Measurements from ENCODE around the gene ASXL3. TPM values are rescaled to one million over a fixed set of nuclear protein-coding genes. Genes with fewer than 3 reads are reported as not detected.
A peak's percentile ranks its signal among the peaks of the same experiment; 100 is the strongest.

The ASXL3 gene
- total RNA-seq, 1 donor from 2014 or later, result not detected

- no peak for DNase-seq
These were observed 151.5 kb downstream of the ASXL3 start for GRCh38 chr18:33729556-33729955.

GRCh38 chr18:33733376-33733775, 155.4 kb downstream of the ASXL3 start:
- DNase-seq, result no peak

GRCh38 chr18:33735428-33735827, 157.4 kb downstream of the ASXL3 start:
- no peak for DNase-seq

DNA sequence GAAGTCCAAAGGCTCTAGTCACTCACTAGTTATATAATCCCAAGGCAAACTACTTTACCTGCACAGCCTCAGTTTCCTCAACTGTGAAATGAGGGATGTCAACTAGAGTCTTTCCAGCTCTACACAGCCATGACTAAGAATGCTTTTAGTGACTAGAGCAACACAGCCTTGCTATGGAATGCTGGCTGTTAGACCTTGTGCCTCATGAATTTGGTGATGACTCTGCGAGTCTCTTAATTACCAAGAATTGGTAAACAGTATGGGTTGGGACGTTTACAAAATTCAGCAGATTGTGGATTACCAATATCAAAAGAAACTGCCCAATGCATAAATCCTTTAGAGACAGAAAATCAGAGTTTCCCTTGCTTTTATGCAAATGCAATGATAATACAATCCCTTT, 163.7 kb downstream of the ASXL3 start:
- no peak for DNase-seq

DNA sequence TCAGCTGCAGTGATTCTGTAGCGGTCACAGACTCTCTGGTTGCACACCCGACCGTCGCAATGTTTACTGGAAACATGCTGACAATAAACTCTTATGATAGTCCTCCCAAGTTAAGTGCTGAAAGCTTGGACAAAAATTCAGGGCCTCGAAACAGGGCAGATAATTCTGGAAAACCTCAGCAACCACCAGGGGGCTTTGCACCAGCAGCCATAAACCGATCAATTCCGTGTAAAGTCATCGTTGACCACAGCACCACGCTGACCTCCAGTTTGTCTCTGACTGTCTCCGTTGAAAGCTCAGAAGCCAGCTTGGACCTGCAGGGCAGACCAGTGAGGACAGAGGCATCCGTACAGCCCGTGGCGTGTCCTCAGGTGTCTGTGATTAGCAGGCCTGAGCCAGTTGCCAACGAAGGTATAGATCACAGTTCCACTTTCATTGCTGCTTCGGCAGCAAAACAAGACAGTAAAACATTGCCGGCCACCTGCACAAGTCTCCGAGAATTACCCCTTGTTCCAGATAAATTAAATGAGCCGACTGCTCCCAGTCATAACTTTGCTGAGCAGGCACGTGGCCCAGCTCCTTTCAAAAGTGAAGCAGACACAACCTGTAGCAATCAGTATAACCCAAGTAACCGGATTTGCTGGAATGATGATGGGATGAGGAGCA, 166.1 kb downstream of the ASXL3 start:
- DNase-seq, result no peak

GRCh38 chr18:33745151-33745795, 167.3 kb downstream of the ASXL3 start:
- no peak for DNase-seq

DNA sequence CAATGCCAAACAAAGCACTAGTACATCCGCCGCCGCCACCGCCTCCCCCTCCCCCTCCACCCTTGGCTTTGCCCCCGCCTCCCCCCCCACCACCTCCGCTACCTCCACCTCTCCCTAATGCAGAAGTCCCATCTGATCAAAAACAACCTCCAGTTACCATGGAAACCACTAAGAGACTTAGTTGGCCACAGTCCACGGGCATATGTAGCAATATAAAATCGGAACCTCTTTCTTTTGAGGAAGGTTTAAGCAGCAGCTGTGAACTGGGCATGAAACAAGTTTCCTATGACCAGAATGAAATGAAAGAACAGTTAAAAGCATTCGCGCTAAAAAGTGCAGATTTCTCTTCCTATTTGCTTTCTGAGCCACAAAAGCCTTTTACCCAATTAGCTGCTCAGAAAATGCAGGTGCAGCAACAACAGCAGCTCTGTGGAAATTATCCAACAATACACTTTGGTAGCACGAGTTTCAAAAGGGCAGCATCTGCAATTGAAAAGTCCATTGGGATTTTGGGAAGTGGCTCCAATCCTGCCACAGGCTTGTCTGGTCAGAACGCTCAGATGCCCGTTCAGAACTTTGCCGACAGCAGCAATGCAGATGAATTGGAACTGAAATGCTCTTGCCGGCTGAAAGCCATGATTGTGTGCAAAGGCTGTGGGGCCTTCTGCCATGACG, 168.0 kb downstream of the ASXL3 start:
- no peak for DNase-seq

DNA sequence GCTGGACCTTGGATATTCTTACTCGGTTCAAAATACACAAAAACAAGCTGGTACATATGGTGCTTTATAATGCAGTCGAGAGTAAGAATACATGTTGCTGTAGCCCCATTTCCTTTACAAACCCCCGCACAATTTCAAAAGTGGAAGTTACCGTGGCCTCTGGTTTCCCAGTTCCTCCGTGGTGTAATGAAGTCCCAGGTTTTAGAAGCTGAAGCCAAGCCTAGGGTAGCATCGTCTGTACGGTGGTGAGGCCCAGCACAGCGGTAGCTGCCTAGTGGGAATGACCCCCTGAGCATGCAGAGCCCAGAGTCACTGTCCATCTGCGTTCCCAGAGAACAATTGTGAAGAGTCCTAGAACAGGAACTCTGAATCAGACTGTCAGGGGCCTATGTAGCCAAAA, 171.8 kb downstream of the ASXL3 start:
- DNase-seq, result no peak

- no peak for DNase-seq
These were observed 172.3 kb downstream of the ASXL3 start for GRCh38 chr18:33750366-33750765.

- peak; percentile 25 for DNase-seq
These were observed 173.7 kb downstream of the ASXL3 start for GRCh38 chr18:33751613-33752221.

DNA sequence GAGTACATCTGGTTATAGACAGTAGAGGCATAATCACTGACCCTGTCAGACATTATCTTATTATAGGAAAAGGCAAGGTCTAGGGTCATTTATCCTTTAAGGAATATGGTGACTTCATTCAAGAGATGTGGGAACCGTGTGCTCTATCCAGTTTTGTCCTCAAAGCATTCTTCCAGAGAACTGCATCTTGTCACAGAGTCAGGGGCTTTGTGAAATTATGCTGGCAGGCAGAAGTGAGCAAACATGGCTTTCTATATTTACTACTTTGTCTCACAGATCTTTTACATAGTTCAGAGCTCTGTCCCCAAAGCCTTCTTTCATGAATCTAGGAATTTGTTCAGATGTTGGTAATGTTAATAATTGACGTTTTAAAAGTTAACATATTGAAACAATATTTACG, 177.4 kb downstream of the ASXL3 start:
- no peak for DNase-seq

- peak; percentile 5 for DNase-seq
These were observed 178.0 kb downstream of the ASXL3 start for GRCh38 chr18:33755931-33756560.

DNA sequence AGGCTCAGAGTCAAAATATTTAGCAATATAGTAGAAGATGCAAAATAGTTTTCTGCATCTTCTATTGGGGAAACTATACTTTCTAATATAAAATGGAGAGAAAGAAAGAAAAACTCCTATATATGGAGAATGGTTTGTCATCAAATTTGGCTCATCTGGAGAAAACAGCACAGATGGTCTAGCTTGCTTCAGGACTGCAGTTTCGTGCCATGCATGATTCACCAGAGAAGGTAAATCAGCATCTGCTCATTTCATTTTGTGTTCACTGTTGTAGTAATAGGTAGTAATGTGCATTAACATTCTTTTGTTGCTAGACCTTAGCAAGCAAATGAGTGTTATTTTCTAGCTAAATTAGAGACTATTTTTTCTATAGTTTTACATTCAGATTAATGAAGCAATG, 179.0 kb downstream of the ASXL3 start:
- no peak for DNase-seq

GRCh38 chr18:33761363-33761762, 183.3 kb downstream of the ASXL3 start:
- peak; percentile 26 for DNase-seq

DNA sequence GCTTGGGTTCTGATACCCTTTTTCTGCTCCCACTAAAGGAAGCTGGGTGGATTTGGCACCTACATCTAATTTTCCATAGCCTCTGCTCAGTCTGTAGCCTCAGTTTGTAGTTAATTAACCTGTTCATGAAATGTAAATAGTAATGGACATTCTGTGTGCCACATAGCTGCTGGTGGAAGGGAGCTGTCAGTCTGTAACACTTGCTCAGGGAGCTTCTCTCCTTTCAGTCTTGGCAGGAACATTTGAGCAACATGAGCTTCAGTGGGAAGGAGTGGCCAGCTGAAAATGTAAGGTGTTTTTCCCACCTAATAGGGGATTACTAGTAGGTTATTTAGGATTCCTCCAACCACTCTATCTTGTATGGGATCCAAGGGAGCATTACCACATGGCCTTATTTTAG, 203.4 kb downstream of the ASXL3 start:
- no peak for DNase-seq

Other genes with a start within 250 kb of the ASXL3 start
- 1.2 and 2.2 TPM in 2 replicates for gene CCDC178, start 137.5 kb upstream of the ASXL3 start, total RNA-seq

Measured in dermis blood vessel endothelial cell (primary cell).